ENCODE measurements around the gene CNOT6.

DNA sequence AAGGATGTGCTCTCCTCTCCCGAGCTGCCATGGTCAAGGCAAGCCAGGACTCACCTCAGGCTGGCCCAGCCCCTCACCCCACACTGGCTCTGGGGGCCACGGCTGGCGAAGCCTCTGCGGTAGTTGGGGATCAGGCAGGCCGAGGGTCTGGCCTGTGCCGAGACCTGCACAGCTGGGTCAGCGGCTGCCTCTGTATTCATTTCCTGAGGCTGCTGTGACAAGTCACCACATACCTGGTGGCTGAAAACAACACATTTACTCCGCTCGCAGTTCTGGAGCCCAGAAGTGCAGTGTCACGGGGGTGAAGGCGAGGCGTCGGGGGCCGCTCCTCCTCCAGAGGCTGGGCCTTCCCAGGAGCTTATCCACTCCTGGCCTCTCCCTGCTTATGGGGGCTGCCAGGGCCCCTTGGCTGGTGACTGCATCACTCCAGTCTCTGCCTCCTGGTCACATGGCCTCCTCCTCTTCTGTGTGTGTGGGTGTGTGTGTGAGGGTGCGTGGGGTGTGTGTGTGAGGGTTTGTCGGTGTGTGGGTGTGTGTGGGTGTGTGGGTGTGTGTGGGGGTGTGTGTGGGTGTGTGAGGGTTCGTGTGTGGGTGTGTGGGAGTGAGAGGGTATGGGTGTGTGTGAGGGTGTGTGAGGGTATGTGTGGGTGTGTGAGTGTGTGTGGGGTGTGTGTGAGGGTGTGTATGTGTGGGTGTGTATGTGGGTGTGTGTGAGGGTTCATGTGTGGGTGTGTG, 100.3 kb downstream of the CNOT6 start:
- TF ChIP-seq, protein P1, sequence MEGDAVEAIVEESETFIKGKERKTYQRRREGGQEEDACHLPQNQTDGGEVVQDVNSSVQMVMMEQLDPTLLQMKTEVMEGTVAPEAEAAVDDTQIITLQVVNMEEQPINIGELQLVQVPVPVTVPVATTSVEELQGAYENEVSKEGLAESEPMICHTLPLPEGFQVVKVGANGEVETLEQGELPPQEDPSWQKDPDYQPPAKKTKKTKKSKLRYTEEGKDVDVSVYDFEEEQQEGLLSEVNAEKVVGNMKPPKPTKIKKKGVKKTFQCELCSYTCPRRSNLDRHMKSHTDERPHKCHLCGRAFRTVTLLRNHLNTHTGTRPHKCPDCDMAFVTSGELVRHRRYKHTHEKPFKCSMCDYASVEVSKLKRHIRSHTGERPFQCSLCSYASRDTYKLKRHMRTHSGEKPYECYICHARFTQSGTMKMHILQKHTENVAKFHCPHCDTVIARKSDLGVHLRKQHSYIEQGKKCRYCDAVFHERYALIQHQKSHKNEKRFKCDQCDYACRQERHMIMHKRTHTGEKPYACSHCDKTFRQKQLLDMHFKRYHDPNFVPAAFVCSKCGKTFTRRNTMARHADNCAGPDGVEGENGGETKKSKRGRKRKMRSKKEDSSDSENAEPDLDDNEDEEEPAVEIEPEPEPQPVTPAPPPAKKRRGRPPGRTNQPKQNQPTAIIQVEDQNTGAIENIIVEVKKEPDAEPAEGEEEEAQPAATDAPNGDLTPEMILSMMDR (IDR thresholded peaks at IDR 0.05; ENCODE audit: low read length), result no peak
- no peak for TF ChIP-seq EZH2 (IDR thresholded peaks at IDR 0.05; ENCODE audit: borderline replicate concordance, low read length)

Measured in OCI-LY1 (cell line).